Type B pancreatic cell (in vitro differentiated cells): Measurements from ENCODE around the gene KCNMB2. TPM values are rescaled to one million over a fixed set of nuclear protein-coding genes. Genes with fewer than 3 reads are reported as not detected.

Experiments used
- DNase-seq: peaks from one replicate; pipeline ENCODE4 v3.0.0; 2021; ENCODE audit warnings: mixed read lengths; ENCODE audit not compliant: unreplicated experiment; ENCODE audit errors: extremely low spot score
- H3K27ac Mint-ChIP-seq: 2 replicates; pipeline ENCODE4 v1.8.0; 2021; ENCODE audit warnings: mild to moderate bottlenecking, mixed read lengths
- H3K27me3 Mint-ChIP-seq: 2 replicates; pipeline ENCODE4 v1.8.0; 2021; ENCODE audit warnings: mixed read lengths
- H3K36me3 Mint-ChIP-seq: 2 replicates; pipeline ENCODE4 v1.8.0; 2021; ENCODE audit warnings: mixed read lengths
- H3K4me1 Mint-ChIP-seq: one replicate; pipeline ENCODE4 v1.8.0; 2021; ENCODE audit warnings: mixed read lengths; ENCODE audit not compliant: unreplicated experiment
- H3K4me3 Mint-ChIP-seq: 2 replicates; pipeline ENCODE4 v1.8.0; 2021; ENCODE audit warnings: mild to moderate bottlenecking, mixed read lengths
- H3K9me3 Mint-ChIP-seq: 2 replicates; pipeline ENCODE4 v1.8.0; 2021; ENCODE audit warnings: mixed read lengths
- total RNA-seq: library from RNA; stranded (reverse); gene quantifications from 2 replicates; pipeline ENCODE4 v1.2.1, GENCODE V29; 2021; ENCODE audit warnings: low replicate concordance
- TF ChIP-seq, protein P1 (sequence below): fragments of 200-600 bp; sonication (generic); conservative IDR thresholded peaks from 2 replicates; pipeline ENCODE4 v1.5.0; 2021; ENCODE audit warnings: antibody characterized with exemption, mild to moderate bottlenecking

Gene KCNMB2
- total RNA-seq, 1 donor from 2014 or later = 1.3 TPM

- Mint-ChIP-seq H3K4me3 (no peak overlapping the region), H3K4me1 (peaks cover 21% of the 10 kb centered on the region), H3K36me3 (no peaks in the 10 kb centered on the region), H3K9me3 (no peaks in the 10 kb centered on the region), H3K27ac (no peak overlapping the region), H3K27me3 (peaks cover 3% of the 10 kb centered on the region)
- no peak for DNase-seq
- TF ChIP-seq, protein P1, sequence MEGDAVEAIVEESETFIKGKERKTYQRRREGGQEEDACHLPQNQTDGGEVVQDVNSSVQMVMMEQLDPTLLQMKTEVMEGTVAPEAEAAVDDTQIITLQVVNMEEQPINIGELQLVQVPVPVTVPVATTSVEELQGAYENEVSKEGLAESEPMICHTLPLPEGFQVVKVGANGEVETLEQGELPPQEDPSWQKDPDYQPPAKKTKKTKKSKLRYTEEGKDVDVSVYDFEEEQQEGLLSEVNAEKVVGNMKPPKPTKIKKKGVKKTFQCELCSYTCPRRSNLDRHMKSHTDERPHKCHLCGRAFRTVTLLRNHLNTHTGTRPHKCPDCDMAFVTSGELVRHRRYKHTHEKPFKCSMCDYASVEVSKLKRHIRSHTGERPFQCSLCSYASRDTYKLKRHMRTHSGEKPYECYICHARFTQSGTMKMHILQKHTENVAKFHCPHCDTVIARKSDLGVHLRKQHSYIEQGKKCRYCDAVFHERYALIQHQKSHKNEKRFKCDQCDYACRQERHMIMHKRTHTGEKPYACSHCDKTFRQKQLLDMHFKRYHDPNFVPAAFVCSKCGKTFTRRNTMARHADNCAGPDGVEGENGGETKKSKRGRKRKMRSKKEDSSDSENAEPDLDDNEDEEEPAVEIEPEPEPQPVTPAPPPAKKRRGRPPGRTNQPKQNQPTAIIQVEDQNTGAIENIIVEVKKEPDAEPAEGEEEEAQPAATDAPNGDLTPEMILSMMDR = no peak
Observed at GRCh38 chr3:178711753-178712152, 175.5 kb downstream of the KCNMB2 start.

DNA sequence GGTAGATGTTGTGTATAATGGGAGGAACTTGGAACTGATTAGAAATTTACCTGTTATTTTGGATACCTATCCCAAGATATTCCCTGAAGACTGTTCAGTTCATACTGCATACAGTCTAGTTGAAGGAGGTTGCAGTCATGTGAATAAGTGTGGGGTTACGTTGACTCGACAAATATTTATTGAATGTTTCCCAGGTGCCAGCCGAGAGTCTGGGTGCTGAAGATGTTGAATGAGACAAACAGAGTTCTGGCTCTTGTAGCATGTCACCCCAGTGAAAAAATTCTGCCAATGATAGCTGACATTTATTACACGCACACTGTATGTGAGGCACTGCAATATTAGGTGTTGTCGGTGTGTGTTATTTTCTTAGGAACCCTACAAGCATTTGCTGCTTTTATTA, 176.0 kb downstream of the KCNMB2 start:
- Mint-ChIP-seq H3K27me3 (peaks cover 3% of the 10 kb centered on the region), H3K36me3 (no peaks in the 10 kb centered on the region), H3K4me1 (peaks cover 23% of the 10 kb centered on the region)

DNA sequence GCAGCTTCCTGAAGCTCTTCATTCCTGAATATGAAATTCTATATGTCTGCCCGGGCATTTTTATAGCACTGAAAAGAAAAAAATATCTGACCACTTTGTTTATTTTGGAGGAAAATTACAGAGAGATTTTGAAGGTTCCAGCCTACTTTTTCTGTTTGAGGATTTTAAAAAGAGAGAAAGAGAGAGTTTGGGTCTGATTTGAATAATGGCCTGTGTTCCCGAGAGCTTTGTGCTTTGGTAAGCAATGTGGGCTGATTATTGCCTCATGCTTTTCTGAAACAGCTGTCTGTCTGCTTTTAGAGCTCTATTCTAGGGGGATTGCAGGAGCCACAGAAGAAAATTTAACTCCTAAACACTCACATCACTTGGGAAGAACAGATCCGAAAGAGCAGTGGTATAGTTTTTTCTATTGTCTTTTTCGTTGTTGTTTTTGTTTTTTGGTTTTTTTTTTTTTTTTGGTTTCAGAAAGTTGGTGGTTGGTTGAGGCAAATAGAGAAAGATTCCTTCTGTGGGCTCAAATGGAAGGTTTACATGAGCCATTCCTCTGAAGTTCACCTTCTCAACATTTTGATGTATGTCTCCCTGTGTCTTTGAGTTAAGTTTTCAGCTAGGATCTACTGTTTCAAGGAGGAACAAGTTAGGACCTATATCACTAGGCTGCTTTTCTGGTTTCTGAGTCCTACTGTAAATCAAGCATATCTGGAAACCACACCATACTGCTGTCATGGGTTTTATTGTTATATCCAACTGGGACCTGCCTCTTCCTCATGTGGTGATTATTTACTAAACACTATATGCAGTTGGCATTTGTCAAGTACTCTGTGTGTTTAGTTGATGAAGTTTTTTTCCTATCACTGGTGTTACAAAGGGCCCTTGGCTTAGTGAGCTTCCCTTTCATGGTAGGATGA, 178.9 kb downstream of the KCNMB2 start:
- H3K36me3 Mint-ChIP-seq = no peaks in the 10 kb centered on the region
- peaks cover 48% of the 10 kb centered on the region for H3K4me1 Mint-ChIP-seq
- TF ChIP-seq, protein P1 = no peak
- H3K27me3 Mint-ChIP-seq = no peaks in the 10 kb centered on the region
- peak overlapping the region; percentile 9 for H3K27ac Mint-ChIP-seq
- no peaks in the 10 kb centered on the region for H3K9me3 Mint-ChIP-seq
- DNase-seq = no peak
- H3K4me3 Mint-ChIP-seq = no peak overlapping the region

More for the DNA sequence above, 176.0 kb downstream of the KCNMB2 start:
- H3K4me3 Mint-ChIP-seq = no peak overlapping the region
- no peaks in the 10 kb centered on the region for H3K9me3 Mint-ChIP-seq
- no peak overlapping the region for H3K27ac Mint-ChIP-seq
- TF ChIP-seq, protein P1 = no peak
- no peak for DNase-seq

DNA sequence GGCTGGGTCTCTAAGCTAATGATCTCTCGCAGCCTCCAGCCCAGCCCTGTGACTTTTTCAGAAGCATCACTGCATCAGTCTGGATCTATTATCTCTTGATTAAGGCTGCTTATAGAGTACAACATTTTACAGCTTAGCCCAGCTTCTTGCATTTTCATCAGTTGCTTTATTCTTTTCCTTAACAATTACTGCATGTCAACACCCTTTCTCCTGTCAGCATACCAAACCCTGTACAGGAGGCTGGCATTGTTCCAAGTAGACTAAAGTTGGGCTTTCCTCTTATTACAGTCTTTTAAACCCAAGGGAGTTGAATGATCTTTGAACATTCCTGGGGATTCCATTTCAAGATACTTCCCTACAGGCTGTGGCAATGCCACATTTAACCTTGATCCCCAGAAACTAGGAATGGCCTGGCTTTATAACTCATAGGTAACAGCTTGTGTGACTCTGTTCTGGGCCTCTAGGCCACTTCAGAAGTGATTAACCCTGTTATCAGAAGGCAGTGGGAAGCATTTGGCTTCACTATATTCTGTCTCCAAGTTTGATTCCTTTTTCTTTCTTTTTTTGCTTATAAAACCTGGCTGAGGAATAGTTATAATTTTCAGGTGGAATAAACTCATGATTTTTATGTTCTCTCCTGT, 182.9 kb downstream of the KCNMB2 start:
- Mint-ChIP-seq H3K9me3 (peaks cover 3% of the 10 kb centered on the region), H3K27ac (no peak overlapping the region), H3K27me3 (no peaks in the 10 kb centered on the region), H3K4me3 (no peak overlapping the region), H3K4me1 (peaks cover 43% of the 10 kb centered on the region), H3K36me3 (no peaks in the 10 kb centered on the region)
- DNase-seq = no peak
- TF ChIP-seq, protein P1 = no peak

- H3K9me3 Mint-ChIP-seq = no peaks in the 10 kb centered on the region
- no peaks in the 10 kb centered on the region for H3K27me3 Mint-ChIP-seq
- H3K36me3 Mint-ChIP-seq = no peaks in the 10 kb centered on the region
- no peak for DNase-seq
- TF ChIP-seq, protein P1 = no peak
- no peak overlapping the region for H3K27ac Mint-ChIP-seq
- H3K4me1 Mint-ChIP-seq = no peaks in the 10 kb centered on the region
- no peak overlapping the region for H3K4me3 Mint-ChIP-seq
Observed at GRCh38 chr3:178732824-178733223, 196.6 kb downstream of the KCNMB2 start.
